SK-N-MC (cell line): Measurements from ENCODE around the gene CBX6.
"Not testable (repeated sequence)": the region's sequence is repeated elsewhere in the genome, so short reads cannot be mapped to it uniquely, and the experiment has no call there.

Source experiments
- DNase-seq: peaks from one replicate; pipeline ENCODE4 v3.0.0-alpha.2; 2011; ENCODE audit warnings: low read depth, low spot score
- H3K27ac ChIP-seq: fragments of 200-600 bp; sonication (generic); 2 replicates; pipeline ENCODE4 v1.5.1; 2016; ENCODE audit warnings: mixed run types
- H3K36me3 ChIP-seq: fragments of 200-600 bp; sonication (generic); 2 replicates; pipeline ENCODE4 v1.6.1; 2017; ENCODE audit warnings: antibody characterized with exemption, low read length, mixed read lengths; ENCODE audit not compliant: insufficient read depth
- H3K4me3 ChIP-seq: fragments of 200-600 bp; sonication (generic); 2 replicates; pipeline ENCODE4 v1.5.1; 2016
- H3K9ac ChIP-seq: fragments of 200-600 bp; sonication (generic); 2 replicates; pipeline ENCODE4 v1.8.0; 2017; ENCODE audit warnings: mixed run types, mixed read lengths; ENCODE audit not compliant: insufficient read length
- H3K9me3 ChIP-seq: fragments of 200-600 bp; sonication (generic); 2 replicates; pipeline ENCODE4 v1.6.1; 2017; ENCODE audit warnings: low read depth, mild to moderate bottlenecking, antibody characterized with exemption, low read length, moderate library complexity, mixed read lengths
- EZH2 ChIP-seq: fragments of 200-600 bp; sonication (generic); IDR thresholded peaks from one replicate; pipeline ENCODE4 v1.6.1; 2017; ENCODE audit warnings: antibody characterized with exemption
- FOXP2 ChIP-seq: optimal IDR thresholded peaks from 2 replicates; pipeline ENCODE3; 2011; ENCODE audit warnings: mild to moderate bottlenecking, moderate library complexity; ENCODE audit not compliant: insufficient read depth; ENCODE audit errors: extremely low read length, control extremely low read depth
- POLR2AphosphoS5 ChIP-seq: IDR thresholded peaks from 2 replicates; pipeline ENCODE4 v1.6.1; 2012; ENCODE audit warnings: mild to moderate bottlenecking, low read depth, low read length, borderline replicate concordance

Gene CBX6

GRCh38 chr22:38872172-38872830 lies at the start of gene CBX6:
Gene CBX6, minus strand, starts transcription at chr22:38872216. Its CDS starts 26 bp downstream, at chr22:38872190.
- Histone ChIP-seq H3K9ac (peak within 1 kb of the TSS; percentile 92), H3K9me3 (no peaks in the 10 kb centered on the region), H3K4me3 (peak within 1 kb of the TSS; percentile 99), H3K36me3 (peaks cover 35% of the 10 kb centered on the region), H3K27ac (peak within 1 kb of the TSS; percentile 93)
- DNase-seq: peak; percentile 40
- TF ChIP-seq POLR2AphosphoS5 (no peak; the same call in 1 of the 2 replicates), FOXP2 (no peak), EZH2 (no peak)

GRCh38 chr22:38921806-38922205 lies 49.8 kb upstream of the CBX6 start:
- no peak for TF ChIP-seq POLR2AphosphoS5
- TF ChIP-seq FOXP2: no peak
- no peak for TF ChIP-seq EZH2
- Histone ChIP-seq H3K27ac (no peak overlapping the region), H3K9ac (no peak overlapping the region), H3K36me3 (no peaks in the 10 kb centered on the region), H3K9me3 (no peaks in the 10 kb centered on the region), H3K4me3 (no peak overlapping the region)
- no peak for DNase-seq

- Histone ChIP-seq H3K36me3 (no peaks in the 10 kb centered on the region), H3K9me3 (no peaks in the 10 kb centered on the region), H3K4me3 (no peak overlapping the region), H3K27ac (no peak overlapping the region), H3K9ac (no peak overlapping the region)
- DNase-seq: no peak
- TF ChIP-seq POLR2AphosphoS5: no peak
- TF ChIP-seq FOXP2: no peak
- no peak for TF ChIP-seq EZH2
These were observed 49.1 kb upstream of the CBX6 start for GRCh38 chr22:38921120-38921519.

- H3K9me3 ChIP-seq: no peaks in the 10 kb centered on the region
- TF ChIP-seq POLR2AphosphoS5 (no peak), FOXP2 (no peak), EZH2 (no peak)
- no peak overlapping the region for H3K4me3 ChIP-seq
- H3K9ac ChIP-seq: no peak overlapping the region
- no peak for DNase-seq
- H3K27ac ChIP-seq: no peak overlapping the region
- no peaks in the 10 kb centered on the region for H3K36me3 ChIP-seq
These were observed 47.7 kb upstream of the CBX6 start for GRCh38 chr22:38919631-38920190.

- no peak overlapping the region for H3K9ac ChIP-seq
- no peaks in the 10 kb centered on the region for H3K36me3 ChIP-seq
These were observed 39.4 kb upstream of the CBX6 start for GRCh38 chr22:38911434-38911833.

GRCh38 chr22:38907767-38908166 lies 35.8 kb upstream of the CBX6 start:
- DNase-seq: no peak
- H3K27ac ChIP-seq: no peak overlapping the region
- no peak overlapping the region for H3K9ac ChIP-seq
- H3K4me3 ChIP-seq: no peak overlapping the region
- no peaks in the 10 kb centered on the region for H3K36me3 ChIP-seq
- peaks cover 4% of the 10 kb centered on the region; the same call in 1 of the 2 replicates for H3K9me3 ChIP-seq
- TF ChIP-seq POLR2AphosphoS5 (no peak), FOXP2 (no peak), EZH2 (no peak)

More at GRCh38 chr22:38911434-38911833, 39.4 kb upstream of the CBX6 start:
- peak overlapping the region; percentile 27; the same call in 1 of the 2 replicates for H3K27ac ChIP-seq
- H3K4me3 ChIP-seq: peak overlapping the region; percentile 41
- DNase-seq: no peak
- TF ChIP-seq FOXP2 (no peak), POLR2AphosphoS5 (no peak), EZH2 (no peak)
- no peaks in the 10 kb centered on the region; the same call in 1 of the 2 replicates for H3K9me3 ChIP-seq

GRCh38 chr22:38906052-38906451 lies 34.0 kb upstream of the CBX6 start:
- H3K27ac ChIP-seq: no peak overlapping the region
- H3K9ac ChIP-seq: no peak overlapping the region
- peaks cover 4% of the 10 kb centered on the region; the same call in 1 of the 2 replicates for H3K9me3 ChIP-seq
- TF ChIP-seq POLR2AphosphoS5 (no peak), EZH2 (no peak), FOXP2 (no peak)
- DNase-seq: no peak
- H3K4me3 ChIP-seq: no peak overlapping the region
- H3K36me3 ChIP-seq: no peaks in the 10 kb centered on the region

GRCh38 chr22:38904052-38904617 lies 32.1 kb upstream of the CBX6 start:
- not testable (repeated sequence) for H3K36me3 ChIP-seq, H3K27ac ChIP-seq, H3K9ac ChIP-seq, DNase-seq, H3K4me3 ChIP-seq, H3K9me3 ChIP-seq
